Natural killer cell (primary cell): ENCODE results near the gene NRXN2. TPM values are rescaled to one million over a fixed set of nuclear protein-coding genes. Genes with fewer than 3 reads are reported as not detected.

Source experiments
- ATAC-seq, 3 donors: fragments of 150-1000 bp in 2 of 3; fragments of 200-7000 bp in 1 of 3; cut with Tn5 transposase; 1 replicate in 1 of 3; 2 replicates in 2 of 3; pipeline ENCODE4 v1.10.0; 2021; ENCODE audit warnings: mild to moderate bottlenecking in 2 of 3, moderate library complexity in 2 of 3
- DNase-seq, 2 donors: peaks; one replicate each; pipeline versions ENCODE4 v3.0.0 to v3.0.0-alpha.2; 2013 to 2021; ENCODE audit warnings: mixed read lengths in 1 of 2
- H3K27ac ChIP-seq: one replicate; pipeline ENCODE4 v1.5.1; 2013; ENCODE audit warnings: mild to moderate bottlenecking, low read length
- H3K27me3 ChIP-seq: one replicate; pipeline ENCODE4 v1.6.1; 2013; ENCODE audit warnings: low read length; ENCODE audit not compliant: control insufficient read depth, insufficient read depth
- H3K36me3 ChIP-seq: one replicate; pipeline ENCODE4 v1.6.1; 2013; ENCODE audit warnings: low read length; ENCODE audit not compliant: control insufficient read depth, insufficient read depth
- H3K4me1 ChIP-seq: one replicate; pipeline ENCODE4 v1.6.1; 2013; ENCODE audit warnings: low read length; ENCODE audit not compliant: control insufficient read depth, insufficient read depth
- H3K4me3 ChIP-seq: one replicate; pipeline ENCODE4 v1.5.1; 2013; ENCODE audit warnings: low read length
- H3K9me3 ChIP-seq: one replicate; pipeline ENCODE4 v1.6.1; 2013; ENCODE audit warnings: low read length; ENCODE audit not compliant: control insufficient read depth, insufficient read depth
- H3K27ac Mint-ChIP-seq, 2 donors: one replicate each; pipeline ENCODE4 v1.8.0; 2022; ENCODE audit warnings: mild to moderate bottlenecking in 2 of 2, mixed read lengths in 2 of 2, moderate library complexity in 1 of 2
- H3K27me3 Mint-ChIP-seq, 2 donors: one replicate each; pipeline ENCODE4 v1.8.0; 2022; ENCODE audit warnings: low read depth in 2 of 2, mixed read lengths in 2 of 2
- H3K36me3 Mint-ChIP-seq: one replicate; pipeline ENCODE4 v1.8.0; 2022; ENCODE audit warnings: mixed read lengths
- H3K4me1 Mint-ChIP-seq, 2 donors: one replicate each; pipeline ENCODE4 v1.8.0; 2022; ENCODE audit warnings: mixed read lengths in 2 of 2
- H3K4me3 Mint-ChIP-seq: one replicate; pipeline ENCODE4 v1.8.0; 2022; ENCODE audit warnings: mild to moderate bottlenecking, moderate library complexity, mixed read lengths
- H3K9me3 Mint-ChIP-seq, 2 donors: one replicate each; pipeline ENCODE4 v1.8.0; 2022; ENCODE audit warnings: mixed read lengths in 2 of 2
- CTCF ChIP-seq: fragments of 200-600 bp; IDR thresholded peaks from one replicate; pipeline ENCODE4 v1.8.0; 2022; ENCODE audit warnings: antibody characterized with exemption
- WGBS: methylation state at CpG from one replicate; pipeline ENCODE4 v1.1.7; 2013; ENCODE audit warnings: missing lambda C conversion rate; ENCODE audit not compliant: insufficient coverage; 5-methylcytosine and 5-hydroxymethylcytosine counted together
- intact Hi-C: fragments of 100-400 bp; cut with micrococcal nuclease; formaldehyde crosslinking; loops from one replicate; pipeline ENCODE4 v1.14.2; 2022
- total RNA-seq, 4 donors: library from RNA; stranded (reverse); fragments of 120-200 nt in 1 of 4; gene quantifications; one replicate each; pipeline versions ENCODE4 v1.2.3 to v1.2.4, GENCODE V29; 2013 to 2022

The NRXN2 gene
- total RNA-seq, 3 donors from 2014 or later (not counting 1 experiment from before 2014, with no cell fraction given): 2.9 to 9.6 (median 7.7) TPM

GRCh38 chr11:64568584-64569140, 154.3 kb downstream of the NRXN2 start:
- Histone ChIP-seq H3K9me3 (no peaks in the 10 kb centered on the region), H3K27me3 (no peaks in the 10 kb centered on the region), H3K4me1 (no peaks in the 10 kb centered on the region), H3K27ac (no peak overlapping the region), H3K4me3 (no peak overlapping the region), H3K36me3 (no peaks in the 10 kb centered on the region)
- no peak overlapping the region for H3K27ac Mint-ChIP-seq
- no peak for TF ChIP-seq CTCF
- no peak overlapping the region for H3K4me3 Mint-ChIP-seq
- peaks cover 0 to 11% of the 10 kb centered on the region in 2 donors for H3K4me1 Mint-ChIP-seq
- H3K36me3 Mint-ChIP-seq: no peaks in the 10 kb centered on the region
- intact Hi-C loops: no loop called here
- ATAC-seq (no peak), DNase-seq (no peak)
- 86% methylated on average over 8 of the region's 8 CpGs for WGBS
- H3K9me3 Mint-ChIP-seq: no peaks in the 10 kb centered on the region
- H3K27me3 Mint-ChIP-seq: peaks cover 6 to 8% of the 10 kb centered on the region in 2 donors

DNA sequence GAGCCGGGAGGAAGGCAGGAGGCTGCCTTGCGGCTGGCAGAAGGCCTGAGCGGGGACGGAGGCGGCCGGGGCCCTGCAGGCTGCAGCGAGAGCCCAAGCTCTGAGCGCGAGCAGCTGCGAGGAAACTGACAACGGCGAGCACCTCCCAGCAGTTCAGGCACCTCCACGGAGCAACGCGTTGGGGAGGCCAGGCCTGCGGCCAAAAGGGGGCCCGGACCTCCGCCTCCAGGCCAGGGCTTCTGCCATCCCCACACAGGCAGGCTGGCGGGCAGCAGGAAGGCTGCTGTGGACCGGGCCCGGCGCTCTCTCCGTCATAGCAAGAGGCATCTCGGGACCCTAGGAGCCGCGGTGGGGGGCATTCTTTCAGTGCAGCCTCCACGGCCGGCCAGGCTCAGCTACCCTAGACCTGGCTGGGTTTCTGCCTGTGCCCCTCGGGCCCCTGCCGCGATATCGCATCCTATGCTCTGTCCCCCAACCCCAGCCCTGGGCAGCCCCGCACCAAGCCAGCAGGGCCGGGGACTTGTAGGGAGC, 154.9 kb downstream of the NRXN2 start:
- no peak overlapping the region for H3K27ac ChIP-seq
- Mint-ChIP-seq H3K27me3 (peaks cover 6 to 7% of the 10 kb centered on the region in 2 donors), H3K4me3 (no peak overlapping the region), H3K27ac (no peak overlapping the region), H3K4me1 (peaks cover 0 to 11% of the 10 kb centered on the region in 2 donors), H3K36me3 (no peaks in the 10 kb centered on the region), H3K9me3 (no peaks in the 10 kb centered on the region)
- H3K27me3 ChIP-seq: no peaks in the 10 kb centered on the region
- no peak for DNase-seq
- H3K4me1 ChIP-seq: no peaks in the 10 kb centered on the region
- ATAC-seq: no peak
- no peak overlapping the region for H3K4me3 ChIP-seq
- 90% methylated on average over 34 of the region's 34 CpGs for WGBS
- no peak for TF ChIP-seq CTCF
- no peaks in the 10 kb centered on the region for H3K36me3 ChIP-seq
- intact Hi-C loops: no loop called here
- no peaks in the 10 kb centered on the region for H3K9me3 ChIP-seq

GRCh38 chr11:64566915-64567891, 155.8 kb downstream of the NRXN2 start:
- Mint-ChIP-seq H3K27ac (peak overlapping the region in 1 of 2 donors; percentile 19), H3K4me1 (peaks cover 0 to 11% of the 10 kb centered on the region in 2 donors), H3K27me3 (no peaks in the 10 kb centered on the region), H3K36me3 (no peaks in the 10 kb centered on the region), H3K4me3 (no peak overlapping the region), H3K9me3 (no peaks in the 10 kb centered on the region)
- TF ChIP-seq CTCF: no peak
- intact Hi-C loops: no loop called here
- ATAC-seq (no peak), DNase-seq (no peak)
- Histone ChIP-seq H3K4me1 (no peaks in the 10 kb centered on the region), H3K36me3 (no peaks in the 10 kb centered on the region), H3K4me3 (no peak overlapping the region), H3K9me3 (no peaks in the 10 kb centered on the region), H3K27ac (no peak overlapping the region), H3K27me3 (no peaks in the 10 kb centered on the region)
- WGBS: 91% methylated on average over 30 of the region's 30 CpGs
